GM12878 (cell line): ENCODE data around the gene AIF1L. TPM values are rescaled to one million over a fixed set of nuclear protein-coding genes. Genes with fewer than 3 reads are reported as not detected.

ENCODE experiments used
- CBFB ChIP-seq: IDR thresholded peaks from 2 replicates; pipeline ENCODE4 v1.6.1; 2016; ENCODE audit warnings: antibody characterized with exemption, low read depth
- EP300 ChIP-seq, 2 experiments: fragments of 150-350 bp in 1 of 2; IDR thresholded peaks; 2 replicates each; pipeline ENCODE4 v1.6.1; 2011 to 2012; ENCODE audit warnings: low read depth in 2 of 2, low read length in 2 of 2, borderline replicate concordance in 1 of 2, improper control_type of control experiment in 1 of 2, inconsistent platforms in 1 of 2; ENCODE audit not compliant: control insufficient read depth in 1 of 2
- EZH2 ChIP-seq: IDR thresholded peaks from 2 replicates; pipeline ENCODE4 v1.6.1; 2012; ENCODE audit warnings: low read depth, mild to moderate bottlenecking, control low read depth, inconsistent platforms, low read length, borderline replicate concordance; ENCODE audit not compliant: control insufficient read depth
- FOS ChIP-seq: IDR thresholded peaks from 3 replicates; pipeline ENCODE4 v1.6.1; 2011; ENCODE audit warnings: borderline replicate concordance; ENCODE audit not compliant: insufficient read length; ENCODE audit errors: extremely low read depth
- HDGF ChIP-seq: fragments of 450-650 bp; IDR thresholded peaks from 2 replicates; pipeline ENCODE4 v1.6.1; 2016; ENCODE audit warnings: antibody characterized with exemption
- MXI1 ChIP-seq: fragments of 150-350 bp; IDR thresholded peaks from 2 replicates; pipeline ENCODE4 v1.6.1; 2011; ENCODE audit warnings: low read depth, mild to moderate bottlenecking, inconsistent platforms, low read length, improper control_type of control experiment
- RAD51 ChIP-seq: fragments of 450-650 bp; IDR thresholded peaks from 2 replicates; pipeline ENCODE4 v1.6.1; 2016; ENCODE audit warnings: moderate library complexity, mild to moderate bottlenecking, inconsistent platforms
- RFX5 ChIP-seq: IDR thresholded peaks from 2 replicates; pipeline ENCODE4 v1.6.1; 2011; ENCODE audit warnings: low read depth, low read length, improper control_type of control experiment
- SIN3A ChIP-seq: IDR thresholded peaks from 2 replicates; pipeline ENCODE4 v1.6.1; 2012; ENCODE audit warnings: low read depth, low read length, improper control_type of control experiment
- SMAD5 ChIP-seq: IDR thresholded peaks from 2 replicates; pipeline ENCODE4 v1.6.1; 2016; ENCODE audit warnings: antibody characterized with exemption, low read depth
- polyA plus RNA-seq, 11 experiments: library from polyadenylated mRNA; depleted of rRNA in 4 of 11; unstranded in 6 of 11; stranded (reverse) in 5 of 11; fragments of >200 nt; fragmentation: Nextera tagmentation in 4 of 11; fragmentation: Illumina TruSeq in 1 of 11; extraction: Ambion mirVana in 4 of 11; extraction: Trizol in 1 of 11; gene quantifications; 1 replicate in 1 of 11; 2 replicates in 10 of 11; pipeline versions ENCODE4 v1.2.1 to v1.2.3, GENCODE V29; 2011 to 2016; ENCODE audit warnings: inconsistent platforms in 2 of 11, missing spikeins in 2 of 11, low read depth in 1 of 11
- total RNA-seq, 4 experiments: library from RNA; depleted of rRNA in 3 of 4; stranded (reverse); fragments of >200 nt in 3 of 4; fragmentation: Illumina TruSeq in 1 of 4; extraction: Trizol in 1 of 4; gene quantifications; 2 replicates each; pipeline versions ENCODE4 v1.2.1 to v1.2.3, GENCODE V29; 2013 to 2021
- TF ChIP-seq, protein P1 (sequence below): IDR thresholded peaks from 2 replicates; pipeline ENCODE4 v1.6.1; 2012; ENCODE audit warnings: low read length, inconsistent platforms
- TF ChIP-seq, protein P2 (sequence below): IDR thresholded peaks from 2 replicates; pipeline ENCODE4 v1.6.1; 2012; ENCODE audit warnings: mild to moderate bottlenecking, low read depth, low read length
- TF ChIP-seq, protein P3 (sequence below): IDR thresholded peaks from 2 replicates; pipeline ENCODE4 v1.6.1; 2012; ENCODE audit warnings: low read depth, low read length, improper control_type of control experiment

The AIF1L gene
- total and polyA plus RNA-seq, 10 of the 15 experiments (the other 5 are each of a cell fraction or from before 2014, with no cell fraction given): 0.07 to 0.15 (median 0.08) TPM; not detected in 7

DNA sequence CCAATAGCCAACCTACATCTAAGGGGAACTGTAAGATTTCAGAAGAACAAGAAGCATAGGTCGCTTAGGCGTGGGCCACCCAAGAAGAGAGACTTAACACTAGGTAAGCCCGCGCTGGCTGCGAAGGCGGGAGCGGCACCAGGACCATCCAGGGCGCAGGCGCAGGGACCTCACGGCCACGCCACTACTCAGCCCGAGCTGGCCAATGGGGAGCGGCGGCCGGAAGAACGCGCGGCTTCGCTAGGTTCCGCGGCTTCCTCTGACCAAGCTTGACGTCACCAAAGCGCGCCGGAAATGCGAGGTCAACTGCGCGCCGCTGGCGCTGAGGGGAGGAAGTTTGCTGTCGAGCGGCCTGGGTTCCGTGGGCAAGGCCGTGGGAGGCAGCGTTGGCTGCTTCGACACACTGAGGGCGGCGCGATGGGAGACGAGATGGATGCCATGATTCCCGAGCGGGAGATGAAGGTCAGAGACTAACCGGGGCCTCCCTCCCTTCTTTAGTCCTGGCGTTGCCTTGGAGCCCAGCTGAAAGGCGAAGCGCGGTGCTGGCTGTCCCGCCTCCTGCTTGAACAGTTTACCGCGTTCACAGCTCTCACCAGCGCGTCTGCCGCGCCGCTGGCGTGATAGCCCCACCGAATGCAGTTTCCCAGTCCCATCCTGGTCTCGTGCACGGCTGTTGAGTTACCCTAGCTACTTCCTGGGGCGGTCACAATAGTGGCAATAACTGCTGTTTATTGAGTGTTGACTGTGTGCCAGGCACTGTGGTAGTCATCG is 29.1 kb downstream of the AIF1L start, which contains the start of gene NUP214 (continued):
- TF ChIP-seq CBFB (peak; percentile 67), FOS (no peak), HDGF (no peak), SMAD5 (peak; percentile 96), EP300 (IDR thresholded peaks at IDR 0.05; ENCODE audit: borderline replicate concordance in 1 of 2, control insufficient read depth in 1 of 2, low read depth in 2 of 2, low read length in 2 of 2) (peak in 1 of 2 experiments; percentile 48; a peak in 1 of 4 replicates), EZH2 (no peak), RFX5 (peak; percentile 84), RAD51 (no peak), MXI1 (peak; percentile 88), SIN3A (peak; percentile 94)
- TF ChIP-seq, protein P1, sequence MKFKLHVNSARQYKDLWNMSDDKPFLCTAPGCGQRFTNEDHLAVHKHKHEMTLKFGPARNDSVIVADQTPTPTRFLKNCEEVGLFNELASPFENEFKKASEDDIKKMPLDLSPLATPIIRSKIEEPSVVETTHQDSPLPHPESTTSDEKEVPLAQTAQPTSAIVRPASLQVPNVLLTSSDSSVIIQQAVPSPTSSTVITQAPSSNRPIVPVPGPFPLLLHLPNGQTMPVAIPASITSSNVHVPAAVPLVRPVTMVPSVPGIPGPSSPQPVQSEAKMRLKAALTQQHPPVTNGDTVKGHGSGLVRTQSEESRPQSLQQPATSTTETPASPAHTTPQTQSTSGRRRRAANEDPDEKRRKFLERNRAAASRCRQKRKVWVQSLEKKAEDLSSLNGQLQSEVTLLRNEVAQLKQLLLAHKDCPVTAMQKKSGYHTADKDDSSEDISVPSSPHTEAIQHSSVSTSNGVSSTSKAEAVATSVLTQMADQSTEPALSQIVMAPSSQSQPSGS: no peak
- TF ChIP-seq, protein P2, sequence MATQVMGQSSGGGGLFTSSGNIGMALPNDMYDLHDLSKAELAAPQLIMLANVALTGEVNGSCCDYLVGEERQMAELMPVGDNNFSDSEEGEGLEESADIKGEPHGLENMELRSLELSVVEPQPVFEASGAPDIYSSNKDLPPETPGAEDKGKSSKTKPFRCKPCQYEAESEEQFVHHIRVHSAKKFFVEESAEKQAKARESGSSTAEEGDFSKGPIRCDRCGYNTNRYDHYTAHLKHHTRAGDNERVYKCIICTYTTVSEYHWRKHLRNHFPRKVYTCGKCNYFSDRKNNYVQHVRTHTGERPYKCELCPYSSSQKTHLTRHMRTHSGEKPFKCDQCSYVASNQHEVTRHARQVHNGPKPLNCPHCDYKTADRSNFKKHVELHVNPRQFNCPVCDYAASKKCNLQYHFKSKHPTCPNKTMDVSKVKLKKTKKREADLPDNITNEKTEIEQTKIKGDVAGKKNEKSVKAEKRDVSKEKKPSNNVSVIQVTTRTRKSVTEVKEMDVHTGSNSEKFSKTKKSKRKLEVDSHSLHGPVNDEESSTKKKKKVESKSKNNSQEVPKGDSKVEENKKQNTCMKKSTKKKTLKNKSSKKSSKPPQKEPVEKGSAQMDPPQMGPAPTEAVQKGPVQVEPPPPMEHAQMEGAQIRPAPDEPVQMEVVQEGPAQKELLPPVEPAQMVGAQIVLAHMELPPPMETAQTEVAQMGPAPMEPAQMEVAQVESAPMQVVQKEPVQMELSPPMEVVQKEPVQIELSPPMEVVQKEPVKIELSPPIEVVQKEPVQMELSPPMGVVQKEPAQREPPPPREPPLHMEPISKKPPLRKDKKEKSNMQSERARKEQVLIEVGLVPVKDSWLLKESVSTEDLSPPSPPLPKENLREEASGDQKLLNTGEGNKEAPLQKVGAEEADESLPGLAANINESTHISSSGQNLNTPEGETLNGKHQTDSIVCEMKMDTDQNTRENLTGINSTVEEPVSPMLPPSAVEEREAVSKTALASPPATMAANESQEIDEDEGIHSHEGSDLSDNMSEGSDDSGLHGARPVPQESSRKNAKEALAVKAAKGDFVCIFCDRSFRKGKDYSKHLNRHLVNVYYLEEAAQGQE: 0 out of 2 replicates have a peak, but pooled peaks have one; percentile 13
- TF ChIP-seq, protein P3, sequence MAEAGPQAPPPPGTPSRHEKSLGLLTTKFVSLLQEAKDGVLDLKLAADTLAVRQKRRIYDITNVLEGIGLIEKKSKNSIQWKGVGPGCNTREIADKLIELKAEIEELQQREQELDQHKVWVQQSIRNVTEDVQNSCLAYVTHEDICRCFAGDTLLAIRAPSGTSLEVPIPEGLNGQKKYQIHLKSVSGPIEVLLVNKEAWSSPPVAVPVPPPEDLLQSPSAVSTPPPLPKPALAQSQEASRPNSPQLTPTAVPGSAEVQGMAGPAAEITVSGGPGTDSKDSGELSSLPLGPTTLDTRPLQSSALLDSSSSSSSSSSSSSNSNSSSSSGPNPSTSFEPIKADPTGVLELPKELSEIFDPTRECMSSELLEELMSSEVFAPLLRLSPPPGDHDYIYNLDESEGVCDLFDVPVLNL: peak; percentile 79
- TF ChIP-seq, all 136 proteins: peak for 68
